Measurements from ENCODE around the gene HRH3. TPM values are rescaled to one million over a fixed set of nuclear protein-coding genes. Genes with fewer than 3 reads are reported as not detected.

The HRH3 gene
- total RNA-seq, 2 donors from 2014 or later, result not detected

DNA sequence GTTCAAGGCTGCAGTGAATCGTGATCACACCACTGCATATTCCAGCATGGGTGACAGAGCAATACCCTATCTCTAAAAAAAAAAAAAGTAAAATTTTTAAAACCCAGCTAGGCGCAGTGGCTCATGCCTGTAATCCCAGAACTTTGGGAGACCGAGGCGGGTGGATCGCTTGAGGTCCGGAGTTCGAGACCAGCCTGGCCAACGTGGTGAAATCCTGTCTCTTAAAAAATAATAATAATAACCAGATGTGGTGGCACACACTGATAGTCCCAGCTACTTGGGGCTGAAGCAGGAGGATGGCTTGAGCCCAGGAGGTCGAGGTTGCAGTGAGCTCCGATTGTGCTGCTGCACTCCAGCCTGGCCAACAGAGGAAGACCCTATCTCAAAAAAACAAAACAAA lies 23.8 kb downstream of the HRH3 start:
- no peak for ATAC-seq (replicated peaks)
- peaks cover 66% of the 10 kb centered on the region for H3K36me3 Mint-ChIP-seq (ENCODE audit: low read depth)
- no peak overlapping the region for H3K4me3 Mint-ChIP-seq
- H3K9me3 Mint-ChIP-seq, result no peaks in the 10 kb centered on the region
- no peaks in the 10 kb centered on the region for H3K27me3 Mint-ChIP-seq
- peaks cover 4% of the 10 kb centered on the region for H3K4me1 Mint-ChIP-seq
- H3K27ac Mint-ChIP-seq, result no peak overlapping the region

DNA sequence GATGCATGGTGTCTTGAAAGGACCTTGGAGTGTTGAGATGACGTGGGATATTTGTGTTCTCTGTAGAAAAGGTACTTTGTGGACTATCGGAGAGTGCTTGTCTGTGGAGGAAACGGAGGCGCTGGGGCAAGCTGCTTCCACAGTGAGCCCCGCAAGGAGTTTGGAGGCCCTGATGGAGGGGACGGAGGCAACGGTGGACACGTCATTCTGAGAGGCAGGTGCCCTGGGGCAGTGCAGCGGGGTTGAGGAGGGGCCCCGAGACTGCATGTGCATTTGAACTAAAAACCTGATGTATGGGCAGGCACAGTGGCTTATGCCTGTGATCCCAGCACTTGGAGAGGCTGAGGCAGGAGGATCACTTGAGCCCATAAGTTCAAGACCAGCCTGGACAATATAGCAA lies 24.3 kb downstream of the HRH3 start:
- Mint-ChIP-seq H3K4me1 (peaks cover 4% of the 10 kb centered on the region), H3K4me3 (no peak overlapping the region), H3K36me3 (ENCODE audit: low read depth) (peaks cover 65% of the 10 kb centered on the region), H3K9me3 (no peaks in the 10 kb centered on the region), H3K27ac (no peak overlapping the region), H3K27me3 (no peaks in the 10 kb centered on the region)
- no peak for ATAC-seq (replicated peaks)

DNA sequence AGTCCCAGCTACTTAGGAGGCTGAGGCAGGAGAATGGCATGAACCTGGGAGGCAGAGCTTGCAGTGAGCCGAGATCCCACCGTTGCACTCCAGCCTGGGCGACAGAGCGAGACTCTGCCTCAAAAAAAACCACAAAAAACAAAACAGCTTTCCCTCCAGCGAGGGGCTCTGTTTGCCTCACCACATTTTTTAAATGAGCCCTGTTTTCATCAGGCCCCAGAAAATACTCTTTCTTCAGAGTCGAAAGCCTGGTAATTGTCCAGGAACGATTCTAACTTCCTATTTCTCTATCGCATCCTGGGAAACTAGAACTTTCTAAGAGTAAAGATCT lies 25.0 kb downstream of the HRH3 start:
- no peak for ATAC-seq (replicated peaks)
- peaks cover 6% of the 10 kb centered on the region for H3K4me1 Mint-ChIP-seq
- no peak overlapping the region for H3K4me3 Mint-ChIP-seq
- H3K36me3 Mint-ChIP-seq (ENCODE audit: low read depth), result peaks cover 65% of the 10 kb centered on the region
- H3K27me3 Mint-ChIP-seq, result no peaks in the 10 kb centered on the region
- H3K9me3 Mint-ChIP-seq, result no peaks in the 10 kb centered on the region
- no peak overlapping the region for H3K27ac Mint-ChIP-seq

DNA sequence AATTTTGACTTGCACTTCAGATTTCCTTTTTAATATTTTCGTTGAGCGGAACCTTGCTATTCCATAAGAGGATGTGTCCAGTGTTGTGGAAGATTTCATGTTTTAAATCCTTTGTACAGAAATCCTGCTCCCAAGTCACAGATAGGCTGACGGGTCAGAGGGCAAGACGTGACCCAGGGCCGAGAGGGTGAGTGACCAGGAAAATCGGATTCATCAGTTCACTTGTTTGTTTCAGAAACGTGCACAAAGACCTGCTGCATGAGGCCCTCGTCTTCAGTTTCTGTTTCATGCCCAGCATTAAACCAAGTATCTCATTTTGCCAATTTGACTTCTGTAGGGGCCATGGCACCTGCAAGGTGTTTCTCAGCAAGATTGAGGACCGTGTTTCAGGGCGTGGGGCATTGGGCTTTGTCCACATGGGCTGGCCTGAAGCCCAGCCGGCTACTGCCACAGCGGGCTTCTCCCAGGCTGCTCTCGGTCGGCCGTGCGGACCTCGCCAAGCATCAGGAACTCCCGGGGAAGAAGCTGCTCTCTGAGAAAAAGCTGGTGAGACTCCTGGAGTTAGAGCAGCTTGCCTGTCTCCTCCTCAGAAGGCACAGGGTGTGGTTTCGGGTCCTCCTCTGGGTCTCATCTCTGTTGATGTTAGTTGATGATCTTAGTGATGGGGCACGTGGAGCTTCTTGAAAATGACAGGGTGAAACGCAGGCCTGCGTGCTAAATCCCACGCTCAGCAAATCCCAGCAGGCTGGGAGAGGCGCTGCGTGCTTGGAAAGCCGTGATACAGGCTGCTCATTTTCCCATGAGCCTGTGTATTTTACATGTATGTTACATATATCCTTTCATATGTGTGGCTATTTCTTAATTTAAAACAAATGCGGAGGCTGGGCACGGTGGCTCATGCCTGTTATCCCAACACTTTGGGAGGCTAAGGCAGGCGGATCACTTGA lies 26.7 kb downstream of the HRH3 start:
- ATAC-seq (replicated peaks), result no peak
- Mint-ChIP-seq H3K27me3 (no peaks in the 10 kb centered on the region), H3K27ac (no peak overlapping the region), H3K4me3 (no peak overlapping the region), H3K4me1 (peaks cover 8% of the 10 kb centered on the region), H3K36me3 (ENCODE audit: low read depth) (peaks cover 63% of the 10 kb centered on the region), H3K9me3 (no peaks in the 10 kb centered on the region)

DNA sequence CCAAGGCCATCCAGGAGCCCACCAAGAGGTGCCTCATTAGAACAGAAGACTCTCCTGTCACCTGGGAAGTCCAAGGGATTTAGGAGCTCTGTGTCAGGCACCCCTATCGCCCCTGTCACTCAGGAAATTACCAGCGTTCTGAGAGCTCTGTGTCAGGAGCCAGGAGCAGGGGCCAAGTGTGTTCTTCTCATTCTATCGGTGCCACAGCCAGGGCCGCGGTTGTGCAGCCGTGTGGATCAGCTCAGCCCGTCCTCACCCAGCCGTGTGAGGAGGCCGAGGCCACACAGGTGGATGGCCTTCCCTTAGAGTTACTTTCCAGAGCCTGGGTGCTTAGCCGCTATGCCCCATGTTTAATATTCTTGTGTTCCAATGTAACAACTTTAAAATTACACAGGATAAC lies 27.4 kb downstream of the HRH3 start:
- H3K4me3 Mint-ChIP-seq, result no peak overlapping the region

DNA sequence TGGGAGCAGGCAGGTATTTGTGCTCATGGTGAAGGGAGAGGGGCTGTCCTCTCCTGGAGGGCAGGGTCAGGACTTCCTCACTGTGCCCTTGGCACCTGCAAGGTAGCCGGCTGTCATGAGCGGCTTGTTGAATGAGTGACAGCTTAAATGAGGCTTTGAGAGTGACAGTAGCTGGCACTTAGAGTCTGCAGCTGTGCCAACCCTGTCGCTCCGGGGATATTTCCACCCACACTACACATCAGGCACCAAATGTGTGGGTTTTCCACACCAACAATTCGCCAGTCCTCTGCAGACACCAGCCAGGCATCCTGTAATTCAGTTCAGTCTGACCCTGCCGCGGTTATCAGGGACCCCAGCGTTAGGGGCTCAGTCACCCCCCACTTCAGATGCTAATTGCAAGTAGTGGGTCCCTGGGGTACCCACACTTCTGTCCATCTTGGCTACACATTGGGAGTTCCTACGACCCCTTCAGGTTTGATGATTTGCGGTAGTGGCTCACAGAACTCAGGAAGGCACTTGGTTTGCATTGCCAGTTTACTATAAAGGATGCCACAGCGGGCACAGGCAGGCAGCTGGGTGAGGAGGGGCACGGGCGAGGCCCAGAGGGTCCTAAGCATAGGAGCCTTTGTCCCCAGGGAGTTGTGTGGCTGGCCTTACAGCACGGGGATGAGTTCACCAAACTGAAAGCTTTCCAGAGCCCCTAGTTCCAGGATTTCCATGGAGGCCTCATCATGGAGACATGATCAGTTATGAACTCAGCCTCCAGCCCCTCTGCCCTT lies 28.1 kb downstream of the HRH3 start:
- H3K27ac Mint-ChIP-seq, result no peak overlapping the region

More for the DNA sequence above, 27.4 kb downstream of the HRH3 start:
- no peak for ATAC-seq (replicated peaks)
- Mint-ChIP-seq H3K27ac (no peak overlapping the region), H3K27me3 (no peaks in the 10 kb centered on the region), H3K9me3 (no peaks in the 10 kb centered on the region), H3K4me1 (peaks cover 12% of the 10 kb centered on the region), H3K36me3 (ENCODE audit: low read depth) (peaks cover 62% of the 10 kb centered on the region)

DNA sequence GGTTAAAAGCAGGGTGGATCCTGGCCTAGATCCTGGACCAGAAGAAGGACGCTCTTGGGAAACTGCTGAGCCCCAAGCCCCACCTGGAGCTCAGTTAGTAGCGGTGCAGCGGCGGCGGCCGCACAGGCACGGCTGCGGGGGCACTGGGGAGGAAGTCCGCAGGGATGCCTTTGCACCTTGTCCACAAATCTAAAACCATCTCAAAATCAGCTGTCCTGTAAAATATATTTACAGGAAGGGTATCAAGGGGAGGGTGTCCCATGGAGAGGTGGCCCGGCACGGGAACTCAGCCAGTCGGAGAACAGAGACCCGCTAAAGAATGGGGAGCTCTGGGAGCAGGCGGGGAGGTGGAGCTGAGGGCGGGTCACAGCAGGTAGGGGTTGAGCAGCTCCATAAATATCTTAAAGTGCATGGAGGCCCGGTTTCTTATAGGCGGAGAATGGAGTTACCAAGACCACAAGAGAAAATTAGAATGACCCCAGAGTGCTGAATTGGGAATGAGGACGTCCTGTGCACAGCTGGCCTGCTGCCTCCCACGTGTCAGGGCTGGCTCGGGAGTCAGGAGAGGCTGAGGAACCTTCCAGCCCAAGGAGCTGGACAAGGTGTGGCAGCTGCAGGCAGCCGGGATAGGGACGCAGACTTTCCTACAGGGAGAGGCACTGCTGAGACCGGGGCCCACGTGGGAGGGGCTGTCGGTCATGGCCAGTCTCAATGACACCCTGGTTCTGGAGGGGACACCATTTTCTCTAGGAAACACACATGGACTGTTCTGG lies 29.3 kb downstream of the HRH3 start:
- no peak overlapping the region for H3K27ac Mint-ChIP-seq
- peaks cover 18% of the 10 kb centered on the region for H3K4me1 Mint-ChIP-seq
- H3K36me3 Mint-ChIP-seq (ENCODE audit: low read depth), result peaks cover 50% of the 10 kb centered on the region
- H3K4me3 Mint-ChIP-seq, result no peak overlapping the region
- ATAC-seq (replicated peaks), result no peak
- H3K9me3 Mint-ChIP-seq, result no peaks in the 10 kb centered on the region
- H3K27me3 Mint-ChIP-seq, result no peaks in the 10 kb centered on the region

More for the DNA sequence above, 28.1 kb downstream of the HRH3 start:
- peaks cover 14% of the 10 kb centered on the region for H3K4me1 Mint-ChIP-seq
- H3K4me3 Mint-ChIP-seq, result no peak overlapping the region
- no peaks in the 10 kb centered on the region for H3K9me3 Mint-ChIP-seq
- ATAC-seq (replicated peaks), result no peak
- H3K36me3 Mint-ChIP-seq (ENCODE audit: low read depth), result peaks cover 58% of the 10 kb centered on the region
- no peaks in the 10 kb centered on the region for H3K27me3 Mint-ChIP-seq

DNA sequence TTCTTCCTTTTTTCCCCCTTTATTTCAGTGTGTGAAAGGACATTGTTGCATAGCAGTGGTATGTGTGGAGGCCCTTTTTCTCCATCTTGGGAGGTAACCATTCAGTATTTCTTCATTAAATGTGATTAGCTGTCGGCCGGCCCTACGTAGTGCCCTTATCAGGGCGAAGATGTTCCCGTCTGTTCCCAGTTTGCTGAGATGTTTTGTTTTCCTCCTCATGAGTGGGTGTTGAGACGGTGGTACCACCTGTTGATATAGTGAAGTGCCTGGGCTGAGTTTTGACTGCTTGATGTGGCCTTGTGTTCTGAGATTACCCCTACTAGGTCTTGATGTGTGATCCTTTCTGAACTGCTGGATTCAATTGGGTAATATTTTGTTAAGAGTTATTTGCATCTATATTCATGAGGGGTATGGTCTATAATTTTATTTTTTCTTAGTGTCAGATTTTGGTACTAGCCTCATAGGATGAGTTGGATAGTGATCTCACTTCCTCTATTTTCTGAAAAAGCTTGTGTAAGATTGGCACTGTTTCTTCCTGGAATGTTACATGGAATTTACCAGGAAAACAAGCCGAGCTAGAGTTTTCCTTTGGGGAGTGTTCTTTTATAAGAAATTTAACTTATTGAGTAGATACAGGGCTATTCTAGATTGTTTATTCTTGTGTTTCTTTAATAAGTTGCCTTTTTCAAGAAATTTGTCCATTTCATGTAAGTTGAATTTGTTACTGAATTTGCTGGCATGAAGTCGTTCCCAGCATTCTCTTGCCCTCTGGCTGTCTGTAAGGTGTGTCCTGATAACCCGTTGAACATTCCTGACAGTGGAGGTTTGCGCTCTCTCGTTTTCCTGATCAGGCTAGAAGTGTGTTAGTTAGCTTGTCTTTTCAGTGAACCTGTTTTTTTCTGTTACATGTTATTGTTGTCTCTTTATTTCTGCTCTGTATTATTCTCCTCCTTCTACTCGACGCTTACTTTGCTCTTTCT lies 32.9 kb downstream of the HRH3 start:
- no peak overlapping the region for H3K27ac Mint-ChIP-seq
- no peaks in the 10 kb centered on the region for H3K9me3 Mint-ChIP-seq
- no peak overlapping the region for H3K4me3 Mint-ChIP-seq
- ATAC-seq (replicated peaks), result no peak
- H3K27me3 Mint-ChIP-seq, result no peaks in the 10 kb centered on the region
- peaks cover 32% of the 10 kb centered on the region for H3K36me3 Mint-ChIP-seq (ENCODE audit: low read depth)
- peaks cover 20% of the 10 kb centered on the region for H3K4me1 Mint-ChIP-seq

DNA sequence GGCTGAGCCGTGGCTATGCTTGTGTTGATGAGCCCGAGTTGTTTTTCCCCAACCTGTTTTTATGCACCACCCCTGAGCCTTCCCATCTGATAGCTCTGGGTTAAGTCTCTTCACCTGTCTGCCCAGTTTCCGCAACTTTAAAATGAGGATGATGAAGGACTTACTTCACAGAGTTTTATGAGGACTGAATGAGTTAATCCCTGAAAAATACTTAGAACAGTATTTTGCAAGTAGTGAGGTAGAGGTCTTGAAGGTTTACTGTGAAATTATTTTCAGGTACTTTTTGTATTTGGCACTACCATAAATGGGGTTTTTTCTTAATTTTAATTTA lies 34.0 kb downstream of the HRH3 start:
- Mint-ChIP-seq H3K4me1 (peaks cover 24% of the 10 kb centered on the region), H3K4me3 (no peak overlapping the region), H3K9me3 (no peaks in the 10 kb centered on the region), H3K27ac (no peak overlapping the region), H3K36me3 (ENCODE audit: low read depth) (peaks cover 32% of the 10 kb centered on the region), H3K27me3 (no peaks in the 10 kb centered on the region)
- no peak for ATAC-seq (replicated peaks)

DNA sequence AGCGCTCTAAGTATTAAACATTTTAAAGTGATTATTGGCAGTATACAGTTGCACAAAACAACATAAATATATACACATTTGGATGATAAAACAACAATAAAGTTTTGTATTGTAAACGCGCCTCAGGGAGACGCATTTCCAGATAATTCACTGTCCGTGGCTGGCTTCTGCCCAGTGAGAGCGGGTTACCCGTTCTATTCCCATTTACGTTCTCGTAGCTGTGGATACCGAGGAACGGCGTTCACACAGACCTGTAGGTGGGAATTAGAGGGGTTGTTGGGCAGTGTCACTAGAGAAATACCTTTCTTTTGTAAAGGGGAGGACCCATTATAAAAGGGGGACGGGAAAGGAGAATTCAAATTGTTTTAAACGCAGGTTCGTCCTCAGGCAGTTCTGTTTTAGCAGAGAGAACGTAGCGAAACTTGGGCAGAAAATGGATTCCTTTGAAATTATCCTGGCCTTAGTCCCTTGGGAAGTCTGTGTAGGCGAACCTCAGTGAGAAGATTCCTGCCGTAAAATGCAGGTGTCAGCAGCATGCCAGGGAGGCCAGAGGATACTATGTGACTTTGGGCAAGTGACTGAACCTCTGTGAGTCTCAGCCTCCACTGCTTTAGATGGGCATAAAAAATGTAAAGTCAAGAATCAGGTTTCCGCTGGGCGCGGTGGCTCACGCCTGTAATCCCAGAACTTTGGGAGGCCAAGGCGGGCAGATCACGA lies 36.5 kb downstream of the HRH3 start:
- peaks cover 14% of the 10 kb centered on the region for H3K36me3 Mint-ChIP-seq (ENCODE audit: low read depth)
- peak overlapping the region; percentile 91 for H3K27ac Mint-ChIP-seq
- ATAC-seq (replicated peaks), result no peak
- H3K4me3 Mint-ChIP-seq, result peak overlapping the region; percentile 87
- H3K9me3 Mint-ChIP-seq, result no peaks in the 10 kb centered on the region
- H3K4me1 Mint-ChIP-seq, result peaks cover 20% of the 10 kb centered on the region
- H3K27me3 Mint-ChIP-seq, result no peaks in the 10 kb centered on the region

DNA sequence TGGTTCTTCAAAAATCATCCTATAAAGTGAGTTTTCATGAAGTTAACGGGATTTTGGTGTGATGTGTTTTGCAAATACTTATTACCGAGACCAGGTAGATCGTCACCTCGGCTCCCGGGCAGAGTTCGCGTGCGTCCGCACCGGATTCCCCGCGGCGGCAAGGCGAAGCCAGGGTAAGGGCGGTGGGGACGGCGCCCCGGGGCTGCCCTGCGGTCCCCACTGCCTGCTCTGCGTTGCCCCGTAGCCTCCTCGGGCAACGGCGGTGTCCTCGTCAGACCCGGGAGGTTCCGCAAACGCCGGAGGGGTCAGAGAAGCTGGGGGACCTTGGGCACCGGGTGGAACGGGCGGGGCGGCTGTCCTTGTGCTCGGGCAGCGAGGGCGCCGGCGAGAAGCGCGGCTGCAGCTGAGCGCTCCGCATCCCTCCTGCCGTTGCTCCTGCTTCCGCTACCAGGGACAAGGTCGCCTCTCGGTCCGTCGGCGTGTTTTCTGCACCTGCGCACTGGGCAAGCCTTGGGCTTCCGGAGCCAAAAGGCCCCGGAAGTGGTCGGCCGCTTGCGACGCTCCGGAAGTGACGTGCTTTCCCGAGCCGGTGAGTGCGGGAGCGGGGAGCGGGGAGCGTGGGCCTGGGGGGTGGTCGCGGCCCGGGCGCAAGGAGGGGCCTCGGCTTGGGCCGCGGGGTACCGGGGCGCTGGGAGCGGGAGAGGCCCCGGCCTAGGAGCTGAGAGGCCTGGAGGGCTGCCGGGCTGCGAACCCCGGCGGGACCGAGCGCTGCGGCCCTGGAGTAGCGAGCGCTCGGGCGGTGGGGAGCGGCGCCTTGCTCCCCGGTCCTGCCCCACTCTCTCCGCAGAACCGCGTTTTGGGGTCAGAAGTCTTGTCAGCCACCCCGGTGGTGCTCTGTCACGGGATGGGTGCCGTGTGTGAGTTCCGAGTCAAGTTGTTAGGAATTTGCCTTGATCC lies 37.3 kb downstream of the HRH3 start, which contains the start of gene MTG2:
TSS of gene MTG2 (plus strand) at position 560 of the 957 bp plus-strand sequence. CDS start 10,393 bp downstream, outside the sequence.
- peak within 1 kb of the TSS; percentile 91 for H3K27ac Mint-ChIP-seq
- H3K9me3 Mint-ChIP-seq, result no peaks in the 10 kb centered on the region
- no peaks in the 10 kb centered on the region for H3K27me3 Mint-ChIP-seq
- peak; percentile 98 for ATAC-seq (replicated peaks)
- H3K36me3 Mint-ChIP-seq (ENCODE audit: low read depth), result peaks cover 9% of the 10 kb centered on the region
- H3K4me3 Mint-ChIP-seq, result peak within 1 kb of the TSS; percentile 87
- peaks cover 18% of the 10 kb centered on the region for H3K4me1 Mint-ChIP-seq

DNA sequence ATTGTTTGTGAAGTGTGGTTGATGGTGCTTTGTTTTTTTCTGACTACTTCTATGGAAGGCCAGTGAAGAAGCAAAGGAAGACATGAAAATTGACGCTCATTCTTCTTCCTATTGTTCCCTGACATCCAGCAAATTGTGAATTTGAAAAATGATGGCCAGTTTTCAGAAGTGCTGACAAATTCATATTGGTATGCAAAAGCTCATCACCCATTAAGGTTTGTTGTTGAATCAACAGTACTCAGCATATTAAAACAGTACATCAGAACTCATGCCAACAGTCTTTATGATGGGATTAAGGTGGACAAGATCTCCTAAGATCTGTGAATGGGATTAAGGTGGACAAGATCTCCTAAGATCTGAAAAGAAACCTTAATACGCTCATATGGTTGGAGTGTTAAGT lies 38.3 kb downstream of the HRH3 start:
- H3K4me3 Mint-ChIP-seq, result peak overlapping the region; percentile 87
- H3K27ac Mint-ChIP-seq, result peak overlapping the region; percentile 91
- peaks cover 13% of the 10 kb centered on the region for H3K4me1 Mint-ChIP-seq
- H3K36me3 Mint-ChIP-seq (ENCODE audit: low read depth), result peaks cover 5% of the 10 kb centered on the region
- no peaks in the 10 kb centered on the region for H3K27me3 Mint-ChIP-seq
- no peak for ATAC-seq (replicated peaks)
- no peaks in the 10 kb centered on the region for H3K9me3 Mint-ChIP-seq

All from activated T-helper 17 cell treated with anti-CD3 and anti-CD28 coated beads, Interleukin-2, amount 50 U/mL, for 72 hours (primary cell).